ENCODE measurements around the gene LPAR3.

Gene LPAR3

DNA sequence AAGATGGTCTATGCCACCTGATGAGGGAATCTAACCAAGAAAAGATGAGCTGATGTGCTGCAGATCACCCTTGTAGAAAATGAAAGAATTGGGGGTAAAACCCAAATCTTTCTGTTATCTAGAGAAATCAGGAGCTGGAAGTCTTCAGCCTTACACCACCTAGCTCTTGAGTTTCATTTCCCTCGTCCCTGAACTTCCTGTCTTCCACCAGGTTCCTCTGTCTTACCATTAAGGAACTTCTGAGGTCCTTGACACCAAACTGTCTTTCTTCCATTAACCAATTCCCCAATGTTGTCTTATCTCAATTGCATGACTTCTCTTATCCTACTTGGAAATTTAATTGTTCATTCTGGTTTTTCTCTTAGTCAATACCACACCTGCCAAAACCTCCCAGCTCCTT lies 31.5 kb downstream of the LPAR3 start:
- no peaks in the 10 kb centered on the region for H3K27me3 ChIP-seq (replicated peaks; ENCODE audit: control insufficient read depth, insufficient read depth, low read length, poor library complexity, severe bottlenecking)
- no peak overlapping the region for H3K4me3 ChIP-seq (ENCODE audit: insufficient read depth, low read depth, low read length, poor library complexity, severe bottlenecking)
- H3K36me3 ChIP-seq (ENCODE audit: control insufficient read depth, insufficient read depth, low read length): no peaks in the 10 kb centered on the region
- H3K4me1 ChIP-seq (ENCODE audit: control insufficient read depth, insufficient read depth, low read length, poor library complexity, severe bottlenecking): peaks cover 6% of the 10 kb centered on the region
- H3K9me3 ChIP-seq (ENCODE audit: control insufficient read depth, low read length): no peaks in the 10 kb centered on the region
- DNase-seq: no peak
- H3K27ac ChIP-seq (ENCODE audit: insufficient read depth, low read length, poor library complexity, severe bottlenecking): no peak overlapping the region

DNA sequence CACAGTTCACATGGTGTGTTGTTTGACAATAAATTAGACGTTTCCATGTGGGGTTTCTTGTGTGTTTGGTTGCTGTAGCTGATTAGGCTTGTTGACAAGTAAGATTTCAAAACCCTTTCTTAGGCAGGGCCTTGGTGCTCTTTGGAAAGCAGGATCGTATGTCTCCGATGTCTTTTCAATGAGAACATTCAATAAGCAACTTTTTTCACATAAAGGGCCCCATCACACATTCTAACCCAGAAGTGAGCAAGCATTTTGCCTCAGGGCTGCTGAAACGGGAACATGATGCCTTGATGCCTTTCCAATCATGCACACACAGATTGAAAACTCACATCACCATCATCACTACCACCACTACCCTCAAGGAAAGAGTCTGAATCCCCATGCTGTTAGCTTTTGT lies 33.1 kb downstream of the LPAR3 start:
- no peak for DNase-seq

DNA sequence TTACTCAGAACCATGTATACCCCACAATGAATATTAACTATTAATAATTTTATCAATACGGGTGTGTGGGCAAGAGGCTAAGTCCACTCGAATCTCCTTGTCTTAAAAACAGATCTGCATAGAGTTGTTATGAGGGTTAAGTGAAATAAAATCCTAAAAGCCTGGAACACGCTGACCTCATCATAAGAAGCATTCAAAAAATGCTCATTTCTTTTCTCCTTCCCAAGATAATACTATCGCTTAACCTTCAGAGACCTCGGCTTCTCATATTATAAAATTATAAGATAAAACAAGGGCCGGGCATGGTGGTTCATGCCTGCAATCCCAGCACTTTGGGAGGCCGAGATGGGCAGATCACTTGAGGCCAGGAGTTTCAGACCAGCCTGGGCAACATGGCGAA lies 35.1 kb downstream of the LPAR3 start:
- Histone ChIP-seq H3K4me3 (ENCODE audit: insufficient read depth, low read depth, low read length, poor library complexity, severe bottlenecking) (no peak overlapping the region), H3K27me3 (replicated peaks; ENCODE audit: control insufficient read depth, insufficient read depth, low read length, poor library complexity, severe bottlenecking) (no peaks in the 10 kb centered on the region), H3K9me3 (ENCODE audit: control insufficient read depth, low read length) (no peaks in the 10 kb centered on the region), H3K27ac (ENCODE audit: insufficient read depth, low read length, poor library complexity, severe bottlenecking) (no peak overlapping the region), H3K4me1 (ENCODE audit: control insufficient read depth, insufficient read depth, low read length, poor library complexity, severe bottlenecking) (peaks cover 18% of the 10 kb centered on the region), H3K36me3 (ENCODE audit: control insufficient read depth, insufficient read depth, low read length) (no peaks in the 10 kb centered on the region)
- no peak for DNase-seq

More for the DNA sequence above, 33.1 kb downstream of the LPAR3 start:
- H3K9me3 ChIP-seq (ENCODE audit: control insufficient read depth, low read length): no peaks in the 10 kb centered on the region
- H3K27me3 ChIP-seq (replicated peaks; ENCODE audit: control insufficient read depth, insufficient read depth, low read length, poor library complexity, severe bottlenecking): no peaks in the 10 kb centered on the region
- H3K4me1 ChIP-seq (ENCODE audit: control insufficient read depth, insufficient read depth, low read length, poor library complexity, severe bottlenecking): peaks cover 9% of the 10 kb centered on the region
- H3K36me3 ChIP-seq (ENCODE audit: control insufficient read depth, insufficient read depth, low read length): no peaks in the 10 kb centered on the region
- no peak overlapping the region for H3K27ac ChIP-seq (ENCODE audit: insufficient read depth, low read length, poor library complexity, severe bottlenecking)
- H3K4me3 ChIP-seq (ENCODE audit: insufficient read depth, low read depth, low read length, poor library complexity, severe bottlenecking): no peak overlapping the region

DNA sequence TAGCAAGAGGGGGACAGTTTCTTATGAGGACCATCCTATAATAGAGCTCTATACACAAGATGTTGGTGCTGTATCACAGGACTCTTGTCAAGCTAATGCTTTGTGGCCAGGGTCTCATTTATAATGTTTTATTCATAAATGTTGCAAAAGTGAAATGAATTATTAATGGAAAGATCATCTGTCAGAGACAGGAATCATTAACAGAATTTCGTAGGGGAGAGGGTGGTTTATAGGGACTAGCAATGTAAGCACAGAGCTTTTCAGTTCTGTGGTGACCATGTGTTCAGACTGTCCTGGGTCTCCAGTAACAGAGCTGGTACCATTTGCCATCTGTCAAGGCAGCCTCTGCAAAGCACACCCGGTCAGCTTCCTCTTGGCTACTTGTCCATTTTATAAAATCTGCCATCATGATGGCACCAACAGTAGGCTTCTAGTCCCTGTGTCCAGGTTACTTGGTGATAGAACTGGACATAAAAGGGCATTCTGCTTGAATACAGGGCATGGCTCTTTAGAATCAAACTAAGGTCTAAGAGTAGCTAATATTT lies 36.2 kb downstream of the LPAR3 start:
- H3K4me1 ChIP-seq (ENCODE audit: control insufficient read depth, insufficient read depth, low read length, poor library complexity, severe bottlenecking): peaks cover 18% of the 10 kb centered on the region
- no peak for DNase-seq
- no peak overlapping the region for H3K27ac ChIP-seq (ENCODE audit: insufficient read depth, low read length, poor library complexity, severe bottlenecking)
- H3K4me3 ChIP-seq (ENCODE audit: insufficient read depth, low read depth, low read length, poor library complexity, severe bottlenecking): no peak overlapping the region
- no peaks in the 10 kb centered on the region for H3K9me3 ChIP-seq (ENCODE audit: control insufficient read depth, low read length)
- no peaks in the 10 kb centered on the region for H3K27me3 ChIP-seq (replicated peaks; ENCODE audit: control insufficient read depth, insufficient read depth, low read length, poor library complexity, severe bottlenecking)
- no peaks in the 10 kb centered on the region for H3K36me3 ChIP-seq (ENCODE audit: control insufficient read depth, insufficient read depth, low read length)

DNA sequence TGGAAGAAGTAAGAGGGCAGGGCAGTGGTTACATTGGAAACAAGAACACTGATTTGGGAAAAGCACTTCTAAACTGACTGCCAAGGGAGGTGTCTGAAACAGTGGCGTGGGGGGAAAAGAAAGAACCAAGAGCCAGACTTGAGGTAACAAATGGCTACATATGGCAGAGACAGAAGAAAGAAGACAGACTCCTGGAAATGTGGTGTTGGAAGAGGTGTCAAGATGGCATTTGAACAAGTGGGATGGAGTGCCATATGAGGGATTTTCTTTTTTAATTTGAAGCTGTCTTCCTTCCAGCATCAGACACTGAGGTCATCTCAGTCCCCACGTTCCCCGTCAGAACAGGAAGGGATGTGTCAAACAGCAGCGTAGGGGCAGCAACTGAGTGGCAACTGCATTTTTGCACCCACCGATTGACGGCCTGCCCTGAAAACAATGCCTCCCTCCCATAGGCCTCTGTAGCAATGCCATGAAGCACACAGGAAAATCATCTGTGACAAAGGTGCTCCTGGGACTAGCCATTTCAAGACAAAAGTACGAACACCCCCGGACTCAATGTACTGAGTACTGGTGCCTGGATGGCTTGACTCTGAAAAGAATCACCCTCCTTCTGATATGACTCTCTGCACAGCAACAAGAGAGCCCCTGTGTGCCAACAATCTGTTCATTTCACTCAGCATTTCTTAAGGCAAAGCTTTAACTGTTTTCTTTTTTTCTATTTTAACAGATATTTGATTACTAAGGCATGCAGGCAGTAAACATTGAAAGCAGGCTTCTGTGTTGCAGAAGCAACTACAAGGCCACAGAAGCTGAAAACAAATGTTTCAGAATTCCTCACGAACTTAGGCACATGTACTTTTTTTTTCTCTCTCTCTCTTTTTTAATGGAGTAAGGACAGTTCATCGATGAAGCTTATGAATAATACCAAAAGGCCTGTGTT lies 37.0 kb downstream of the LPAR3 start:
- no peaks in the 10 kb centered on the region for H3K27me3 ChIP-seq (replicated peaks; ENCODE audit: control insufficient read depth, insufficient read depth, low read length, poor library complexity, severe bottlenecking)
- no peak for DNase-seq
- peaks cover 18% of the 10 kb centered on the region for H3K4me1 ChIP-seq (ENCODE audit: control insufficient read depth, insufficient read depth, low read length, poor library complexity, severe bottlenecking)
- H3K36me3 ChIP-seq (ENCODE audit: control insufficient read depth, insufficient read depth, low read length): no peaks in the 10 kb centered on the region
- H3K9me3 ChIP-seq (ENCODE audit: control insufficient read depth, low read length): no peaks in the 10 kb centered on the region
- no peak overlapping the region for H3K4me3 ChIP-seq (ENCODE audit: insufficient read depth, low read depth, low read length, poor library complexity, severe bottlenecking)
- no peak overlapping the region for H3K27ac ChIP-seq (ENCODE audit: insufficient read depth, low read length, poor library complexity, severe bottlenecking)

DNA sequence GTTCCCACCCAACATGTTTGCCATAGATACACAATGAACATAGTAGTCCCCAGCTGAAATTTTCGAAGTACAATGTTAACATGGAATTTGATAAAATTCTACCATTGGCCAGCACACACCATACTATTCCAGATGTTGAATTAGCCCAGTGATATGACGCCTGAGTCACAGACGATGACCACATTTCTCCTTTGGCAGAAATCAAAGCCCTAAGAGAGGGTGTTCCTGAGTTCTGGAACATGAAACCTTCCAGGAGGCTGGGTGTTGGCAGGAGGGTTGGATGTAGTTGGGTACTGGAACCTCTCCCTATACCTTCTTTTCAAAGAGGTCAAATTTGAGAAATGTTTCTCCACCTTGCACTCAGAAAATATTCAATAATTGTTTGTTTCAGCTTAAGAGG lies 37.8 kb downstream of the LPAR3 start:
- Histone ChIP-seq H3K4me3 (ENCODE audit: insufficient read depth, low read depth, low read length, poor library complexity, severe bottlenecking) (no peak overlapping the region), H3K27me3 (replicated peaks; ENCODE audit: control insufficient read depth, insufficient read depth, low read length, poor library complexity, severe bottlenecking) (no peaks in the 10 kb centered on the region), H3K9me3 (ENCODE audit: control insufficient read depth, low read length) (no peaks in the 10 kb centered on the region), H3K4me1 (ENCODE audit: control insufficient read depth, insufficient read depth, low read length, poor library complexity, severe bottlenecking) (peaks cover 18% of the 10 kb centered on the region), H3K27ac (ENCODE audit: insufficient read depth, low read length, poor library complexity, severe bottlenecking) (peak overlapping the region; percentile 11), H3K36me3 (ENCODE audit: control insufficient read depth, insufficient read depth, low read length) (no peaks in the 10 kb centered on the region)
- DNase-seq: no peak

DNA sequence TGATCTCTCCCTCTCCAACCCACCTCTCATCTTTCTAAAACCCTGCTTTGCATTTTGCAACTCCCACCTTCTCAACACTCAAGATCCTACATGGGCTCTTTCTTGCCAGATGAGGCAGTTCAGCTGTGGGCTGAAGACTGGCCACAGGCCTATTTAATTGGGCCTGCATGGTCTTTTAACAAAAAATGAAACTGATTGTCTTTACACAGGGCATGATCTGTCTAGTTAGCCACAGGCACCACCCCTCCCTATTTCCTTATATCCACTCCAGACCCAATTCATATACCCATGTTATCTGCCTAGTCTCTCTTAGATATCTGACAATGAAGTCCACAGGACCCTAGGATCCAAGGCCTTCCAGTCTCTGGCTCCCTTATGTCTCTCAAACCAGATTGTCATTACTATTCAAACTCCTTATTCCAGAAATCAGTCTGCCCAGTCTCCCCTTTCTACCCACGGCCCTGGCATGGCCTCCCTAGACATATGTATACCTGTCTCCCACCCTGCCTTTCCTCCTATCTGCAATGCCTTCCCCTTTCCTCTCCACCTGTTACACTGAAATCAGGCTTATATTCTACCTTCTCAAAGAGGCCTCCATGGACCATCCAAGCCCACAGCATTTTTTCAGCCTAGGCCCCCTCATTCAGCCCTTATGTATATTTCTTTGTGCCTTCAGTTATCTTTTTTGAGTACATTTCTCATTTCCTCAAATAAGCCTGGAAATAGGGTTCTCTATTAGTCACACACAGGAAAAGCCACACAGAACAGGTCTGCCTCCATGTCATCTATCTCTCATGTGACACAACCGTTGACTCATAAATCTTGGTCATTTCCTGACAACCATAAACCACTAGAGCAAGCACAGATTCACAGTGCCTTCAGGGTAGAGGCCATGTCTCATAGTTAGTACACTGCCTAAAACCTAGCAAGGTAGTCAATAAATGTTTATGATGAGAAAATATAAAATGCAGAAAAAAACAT lies 39.0 kb downstream of the LPAR3 start:
- no peaks in the 10 kb centered on the region for H3K27me3 ChIP-seq (replicated peaks; ENCODE audit: control insufficient read depth, insufficient read depth, low read length, poor library complexity, severe bottlenecking)
- no peak overlapping the region for H3K4me3 ChIP-seq (ENCODE audit: insufficient read depth, low read depth, low read length, poor library complexity, severe bottlenecking)
- H3K27ac ChIP-seq (ENCODE audit: insufficient read depth, low read length, poor library complexity, severe bottlenecking): peak overlapping the region; percentile 45
- H3K4me1 ChIP-seq (ENCODE audit: control insufficient read depth, insufficient read depth, low read length, poor library complexity, severe bottlenecking): peaks cover 18% of the 10 kb centered on the region
- no peaks in the 10 kb centered on the region for H3K9me3 ChIP-seq (ENCODE audit: control insufficient read depth, low read length)
- DNase-seq: peak; percentile 8 to 23 (median 22)
- H3K36me3 ChIP-seq (ENCODE audit: control insufficient read depth, insufficient read depth, low read length): no peaks in the 10 kb centered on the region

DNA sequence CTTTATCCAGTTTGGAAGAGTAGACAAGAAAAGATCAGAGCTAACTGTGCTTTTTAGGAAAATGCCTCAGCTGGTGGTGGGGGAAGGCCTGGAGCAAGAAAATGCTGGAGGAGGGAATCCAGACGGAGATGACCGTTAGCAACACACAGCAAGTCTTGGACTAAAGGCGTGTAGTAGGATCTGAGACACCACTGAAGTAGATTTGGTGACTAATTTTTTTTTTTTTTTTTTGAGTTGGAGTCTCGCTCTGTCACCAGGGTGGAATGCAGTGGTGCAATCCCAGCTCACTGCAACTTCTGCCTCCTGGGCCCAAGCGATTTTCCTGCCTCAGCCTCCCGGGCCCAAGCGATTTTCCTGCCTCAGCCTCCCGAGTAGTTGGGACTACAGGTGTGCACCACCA lies 41.2 kb downstream of the LPAR3 start:
- Histone ChIP-seq H3K4me3 (ENCODE audit: insufficient read depth, low read depth, low read length, poor library complexity, severe bottlenecking) (no peak overlapping the region), H3K27ac (ENCODE audit: insufficient read depth, low read length, poor library complexity, severe bottlenecking) (no peak overlapping the region), H3K4me1 (ENCODE audit: control insufficient read depth, insufficient read depth, low read length, poor library complexity, severe bottlenecking) (peaks cover 18% of the 10 kb centered on the region), H3K9me3 (ENCODE audit: control insufficient read depth, low read length) (no peaks in the 10 kb centered on the region), H3K27me3 (replicated peaks; ENCODE audit: control insufficient read depth, insufficient read depth, low read length, poor library complexity, severe bottlenecking) (no peaks in the 10 kb centered on the region), H3K36me3 (ENCODE audit: control insufficient read depth, insufficient read depth, low read length) (no peaks in the 10 kb centered on the region)
- no peak for DNase-seq

DNA sequence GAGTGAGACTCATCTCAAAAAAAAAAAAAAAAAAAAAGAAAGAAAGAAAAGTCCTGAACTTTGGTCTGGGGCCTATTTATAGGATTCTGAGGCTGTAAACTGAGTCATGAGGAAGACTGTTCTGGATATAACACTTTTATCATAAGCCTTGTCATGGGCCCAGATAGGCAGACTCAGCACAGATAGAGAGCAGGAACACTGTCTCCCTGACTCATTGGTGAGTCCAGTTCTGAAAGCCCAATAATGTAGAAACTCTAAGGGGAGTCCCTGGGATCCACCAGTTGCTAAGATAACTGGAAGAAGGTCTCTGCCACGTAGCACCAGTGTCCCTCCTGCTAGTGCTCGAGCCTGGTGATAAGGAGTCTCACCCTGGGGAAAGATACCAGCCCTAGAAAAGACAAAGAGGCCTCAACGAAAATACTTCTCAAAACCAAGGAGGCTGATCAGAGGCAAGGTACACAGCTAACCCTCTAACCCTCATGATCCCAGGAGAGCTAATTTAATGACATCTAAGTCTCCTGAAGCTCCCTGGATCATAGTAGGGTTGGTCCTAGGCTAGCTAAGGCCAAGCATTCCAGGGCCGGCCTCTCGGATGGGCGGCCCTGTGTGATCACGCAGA lies 43.5 kb downstream of the LPAR3 start:
- no peaks in the 10 kb centered on the region for H3K27me3 ChIP-seq (replicated peaks; ENCODE audit: control insufficient read depth, insufficient read depth, low read length, poor library complexity, severe bottlenecking)
- H3K9me3 ChIP-seq (ENCODE audit: control insufficient read depth, low read length): no peaks in the 10 kb centered on the region
- peaks cover 12% of the 10 kb centered on the region for H3K4me1 ChIP-seq (ENCODE audit: control insufficient read depth, insufficient read depth, low read length, poor library complexity, severe bottlenecking)

More for the DNA sequence above, 43.5 kb downstream of the LPAR3 start:
- Histone ChIP-seq H3K36me3 (ENCODE audit: control insufficient read depth, insufficient read depth, low read length) (no peaks in the 10 kb centered on the region), H3K27ac (ENCODE audit: insufficient read depth, low read length, poor library complexity, severe bottlenecking) (no peak overlapping the region), H3K4me3 (ENCODE audit: insufficient read depth, low read depth, low read length, poor library complexity, severe bottlenecking) (no peak overlapping the region)
- DNase-seq: no peak
